B cell (primary cell): Measurements from ENCODE around the gene CHST11. TPM values are rescaled to one million over a fixed set of nuclear protein-coding genes. Genes with fewer than 3 reads are reported as not detected.

Source experiments
- ATAC-seq: fragments of 200-7000 bp; cut with Tn5 transposase; one replicate; pipeline ENCODE4 v1.10.0; 2021; ENCODE audit warnings: low read depth, mild to moderate bottlenecking, moderate number of reproducible peaks, moderate library complexity
- CTCF ChIA-PET: fragments of 350-600 bp; sonication (Branson Sonifier 250); formaldehyde crosslinking; loops from one replicate; lab custom pipeline; 2021; ENCODE audit warnings: antibody characterized with exemption, inconsistent platforms; lab: Charles Lee
- POLR2A ChIA-PET: fragments of 350-600 bp; sonication (Branson Sonifier 250); formaldehyde crosslinking; loops from one replicate; lab custom pipeline; 2021; ENCODE audit warnings: antibody characterized with exemption; lab: Charles Lee
- DNase-seq: peaks from one replicate; pipeline ENCODE4 v3.0.0; 2013
- H2AFZ ChIP-seq: 2 replicates; pipeline ENCODE4 v1.6.1; 2012; ENCODE audit warnings: mild to moderate bottlenecking, low read depth, low read length; ENCODE audit not compliant: insufficient read depth, poor library complexity, severe bottlenecking
- H3K27ac ChIP-seq, 2 donors: 1 replicate in 1 of 2; 2 replicates in 1 of 2; pipeline ENCODE4 v1.5.1; 2012 to 2013; ENCODE audit warnings: low read length in 2 of 2, mild to moderate bottlenecking in 2 of 2, moderate library complexity in 1 of 2
- H3K27me3 ChIP-seq, 4 experiments: fragments of 200-600 bp in 1 of 4; sonication (generic) in 1 of 4; replicated peaks in 1 of 4; 1 replicate in 2 of 4; 2 replicates in 2 of 4; pipeline versions ENCODE4 v1.6.1 to v1.7.0; 2013 to 2016; ENCODE audit warnings: low read length in 3 of 4, mild to moderate bottlenecking in 2 of 4, mixed read lengths in 1 of 4, moderate library complexity in 1 of 4; ENCODE audit not compliant: insufficient read depth in 4 of 4, control insufficient read depth in 3 of 4; ENCODE audit errors: control extremely low read depth in 1 of 4
- H3K36me3 ChIP-seq, 2 experiments: replicated peaks in 1 of 2; 1 replicate in 1 of 2; 2 replicates in 1 of 2; pipeline versions ENCODE4 v1.6.1 to v1.7.1; 2013; ENCODE audit warnings: low read length in 1 of 2; ENCODE audit not compliant: insufficient read depth in 2 of 2, control insufficient read depth in 1 of 2; ENCODE audit errors: control extremely low read depth in 1 of 2, extremely low read depth in 1 of 2
- H3K4me1 ChIP-seq, 2 donors: fragments of 200-600 bp in 1 of 2; sonication (generic) in 1 of 2; 1 replicate in 1 of 2; 2 replicates in 1 of 2; pipeline versions ENCODE4 v1.5.1 to v1.6.1; 2013 to 2017; ENCODE audit warnings: low read length in 2 of 2; ENCODE audit not compliant: control insufficient read depth in 2 of 2, insufficient read depth in 2 of 2
- H3K4me2 ChIP-seq: replicated peaks from 2 replicates; pipeline ENCODE3; 2012; ENCODE audit warnings: mild to moderate bottlenecking, low read depth, low read length; ENCODE audit not compliant: poor library complexity, severe bottlenecking
- H3K4me3 ChIP-seq, 5 experiments: fragments of 200-600 bp in 1 of 5; sonication (generic) in 1 of 5; 1 replicate in 3 of 5; 2 replicates in 2 of 5; pipeline versions ENCODE4 v1.5.1 to v1.7.0; 2011 to 2016; ENCODE audit warnings: low read length in 4 of 5, mild to moderate bottlenecking in 4 of 5, low read depth in 2 of 5, control low read depth in 1 of 5, moderate library complexity in 1 of 5; ENCODE audit not compliant: insufficient read depth in 1 of 5; ENCODE audit errors: control extremely low read depth in 1 of 5, extremely low read depth in 1 of 5
- H3K79me2 ChIP-seq: fragments of 200-600 bp; sonication (generic); one replicate; pipeline ENCODE4 v1.6.0; 2016; ENCODE audit warnings: low read length; ENCODE audit not compliant: control insufficient read depth, insufficient read depth
- H3K9ac ChIP-seq: fragments of 200-600 bp; sonication (generic); 2 replicates; pipeline ENCODE4 v1.6.1; 2017; ENCODE audit warnings: mild to moderate bottlenecking, low read length, moderate library complexity
- H3K9me3 ChIP-seq, 3 donors: one replicate each; pipeline versions ENCODE4 v1.6.1 to v1.7.1; 2013; ENCODE audit warnings: low read length in 2 of 3; ENCODE audit not compliant: control insufficient read depth in 2 of 3, insufficient read depth in 1 of 3; ENCODE audit errors: control extremely low read depth in 1 of 3
- H4K20me1 ChIP-seq: 2 replicates; pipeline ENCODE4 v1.6.0; 2012; ENCODE audit warnings: mild to moderate bottlenecking, low read length; ENCODE audit not compliant: insufficient read depth, control insufficient read depth, poor library complexity, severe bottlenecking
- H3K27ac Mint-ChIP-seq: one replicate; pipeline ENCODE4 v1.8.0; 2021; ENCODE audit warnings: mixed read lengths
- H3K27me3 Mint-ChIP-seq: one replicate; pipeline ENCODE4 v1.8.0; 2021; ENCODE audit warnings: mixed read lengths
- H3K4me1 Mint-ChIP-seq: one replicate; pipeline ENCODE4 v1.8.0; 2021; ENCODE audit warnings: mixed read lengths
- H3K4me3 Mint-ChIP-seq: one replicate; pipeline ENCODE4 v1.8.0; 2021; ENCODE audit warnings: mixed read lengths
- H3K9me3 Mint-ChIP-seq: one replicate; pipeline ENCODE4 v1.8.0; 2022; ENCODE audit warnings: mixed read lengths; ENCODE audit not compliant: insufficient read depth
- CTCF ChIP-seq: fragments of 200-600 bp; IDR thresholded peaks from one replicate; pipeline ENCODE4 v1.8.0; 2022; ENCODE audit warnings: antibody characterized with exemption, mild to moderate bottlenecking
- EZH2 ChIP-seq: IDR thresholded peaks from 2 replicates; pipeline ENCODE4 v1.6.1; 2012; ENCODE audit warnings: borderline replicate concordance, low read depth, mild to moderate bottlenecking, moderate library complexity, low read length; ENCODE audit not compliant: insufficient read depth, poor library complexity, severe bottlenecking
- WGBS: methylation state at CpG from one replicate; pipeline ENCODE4 v1.1.5; 2013; ENCODE audit warnings: missing lambda C conversion rate; ENCODE audit not compliant: insufficient coverage; 5-methylcytosine and 5-hydroxymethylcytosine counted together
- intact Hi-C: fragments of 100-400 bp; cut with micrococcal nuclease; formaldehyde crosslinking; loops from one replicate; pipeline ENCODE4 v1.10.0; 2022
- polyA plus RNA-seq: library from polyadenylated mRNA; depleted of rRNA; stranded (reverse); fragments of >200 nt; gene quantifications from 2 replicates; pipeline ENCODE4 v1.2.3, GENCODE V29; 2012
- total RNA-seq, 2 donors: library from RNA; stranded (reverse); fragments of 120-200 nt in 1 of 2; gene quantifications; 1 replicate in 1 of 2; 2 replicates in 1 of 2; pipeline versions ENCODE4 v1.2.3 to v1.2.4, GENCODE V29; 2013 to 2022

The CHST11 gene
- total and polyA plus RNA-seq, 2 donors (not counting 1 experiment from before 2014, with no cell fraction given) = 46.3 to 152 TPM

- peaks cover 34% of the 10 kb centered on the region for H4K20me1 ChIP-seq
- H3K27ac ChIP-seq = peak overlapping the region; percentile 54 to 73
- POLR2A ChIA-PET = interaction anchor here (0.9 to 1.8 kb wide), 5 partner anchors 25 to 339 kb away, joined by 3 read pairs; no protein-coding TSS in a partner anchor
- intact Hi-C loops = loop anchor here (2.0 to 5.0 kb wide), 4 partner anchors 33 to 264 kb away; partner anchors contain the start of gene CHST11
- H3K9ac ChIP-seq = peak overlapping the region; percentile 56
- no peaks in the 10 kb centered on the region for H3K27me3 Mint-ChIP-seq
- CTCF ChIA-PET = interaction anchor here (0.7 to 4.1 kb wide), 4 partner anchors 79 to 338 kb away, joined by 3 to 16 read pairs (median 3); no protein-coding TSS in a partner anchor
- peaks cover 64% of the 10 kb centered on the region for H3K4me1 Mint-ChIP-seq
- H3K27ac Mint-ChIP-seq = peak overlapping the region; percentile 87
- peak; percentile 79 for DNase-seq
- peak overlapping the region; percentile 86 for H3K4me3 Mint-ChIP-seq
- peaks cover 0 to 4% of the 10 kb centered on the region in 2 experiments for H3K36me3 ChIP-seq
- ATAC-seq = peak; percentile 64
- H2AFZ ChIP-seq = peak overlapping the region; percentile 60
- WGBS = 6% methylated on average over 23 of the region's 29 CpGs
- no peaks in the 10 kb centered on the region for H3K9me3 ChIP-seq
- H3K4me1 ChIP-seq = peaks cover 32 to 49% of the 10 kb centered on the region in 2 donors
- H3K79me2 ChIP-seq = peaks cover 59% of the 10 kb centered on the region
- H3K4me3 ChIP-seq = peak overlapping the region; percentile 20 to 52 (median 47)
- peak overlapping the region; percentile 76 for H3K4me2 ChIP-seq
- TF ChIP-seq CTCF (no peak), EZH2 (no peak)
- no peaks in the 10 kb centered on the region for H3K27me3 ChIP-seq
- no peaks in the 10 kb centered on the region for H3K9me3 Mint-ChIP-seq
These were observed 263.7 kb downstream of the CHST11 start for GRCh38 chr12:104720339-104721038.

- POLR2A ChIA-PET = interaction anchor here (0.9 to 1.8 kb wide), 4 partner anchors 26 to 339 kb away, joined by 3 read pairs; no protein-coding TSS in a partner anchor
- no peak for DNase-seq
These were observed 264.3 kb downstream of the CHST11 start for GRCh38 chr12:104721039-104721405.

More at GRCh38 chr12:104721039-104721405, 264.3 kb downstream of the CHST11 start:
- peak overlapping the region; percentile 54 to 73 for H3K27ac ChIP-seq
- Mint-ChIP-seq H3K9me3 (no peaks in the 10 kb centered on the region), H3K4me3 (peak overlapping the region; percentile 86), H3K27me3 (no peaks in the 10 kb centered on the region), H3K4me1 (peaks cover 59% of the 10 kb centered on the region), H3K27ac (peak overlapping the region; percentile 87)
- H2AFZ ChIP-seq = peak overlapping the region; percentile 60
- CTCF ChIA-PET = interaction anchor here (0.7 to 4.1 kb wide), 2 partner anchors 80 to 339 kb away, joined by 3 to 16 read pairs; no protein-coding TSS in a partner anchor
- H3K27me3 ChIP-seq = no peaks in the 10 kb centered on the region
- peaks cover 30 to 44% of the 10 kb centered on the region in 2 donors for H3K4me1 ChIP-seq
- no peak for TF ChIP-seq CTCF
- no peak for TF ChIP-seq EZH2
- H3K79me2 ChIP-seq = peaks cover 64% of the 10 kb centered on the region
- peak overlapping the region; percentile 56 for H3K9ac ChIP-seq
- H3K9me3 ChIP-seq = no peaks in the 10 kb centered on the region
- H3K4me2 ChIP-seq = peak overlapping the region; percentile 76
- H3K4me3 ChIP-seq = peak overlapping the region; percentile 20 to 52 (median 47)
- intact Hi-C loops = loop anchor here (2.0 to 5.0 kb wide), 4 partner anchors 34 to 264 kb away; partner anchors contain the start of gene CHST11
- peaks cover 0 to 7% of the 10 kb centered on the region in 2 experiments for H3K36me3 ChIP-seq
- ATAC-seq = no peak
- H4K20me1 ChIP-seq = peaks cover 29% of the 10 kb centered on the region
